ENCODE results near the gene CSE1L. TPM values are rescaled to one million over a fixed set of nuclear protein-coding genes. Genes with fewer than 3 reads are reported as not detected.

CSE1L gene
- total and polyA plus RNA-seq, 4 donors, result 18.0 to 34.1 (median 24.6) TPM

Other genes starting within 250 kb of the CSE1L start
- gene PREX1, start 218.3 kb upstream of the CSE1L start, total RNA-seq, result 10 to 100 TPM; 40.9 to 44.3 TPM
- 10 to 100 TPM; 20.4 to 49.0 TPM for gene PREX1, start 218.3 kb upstream of the CSE1L start, polyA plus RNA-seq
- gene ARFGEF2, start 124.6 kb upstream of the CSE1L start, total RNA-seq, result 10 to 100 TPM; 29.0 to 30.2 TPM
- gene ARFGEF2, start 124.6 kb upstream of the CSE1L start, polyA plus RNA-seq, result 1 to 10 TPM; 5.8 to 9.6 TPM
- 10 to 100 TPM; 72.5 to 81.3 TPM for gene STAU1, start 142.0 kb downstream of the CSE1L start, total RNA-seq
- gene STAU1, start 142.0 kb downstream of the CSE1L start, polyA plus RNA-seq, result 10 to 100 TPM; 39.1 to 47.8 TPM
- gene DDX27, start 173.1 kb downstream of the CSE1L start, total RNA-seq, result 10 to 100 TPM; 23.3 to 26.4 TPM
- 10 to 100 TPM; 16.3 to 32.3 TPM for gene DDX27, start 173.1 kb downstream of the CSE1L start, polyA plus RNA-seq
- 10 to 100 TPM; 48.7 to 59.4 TPM for gene ZNFX1, start 231.7 kb downstream of the CSE1L start, total RNA-seq
- 10 to 100 TPM; 10.4 to 22.3 TPM for gene ZNFX1, start 231.7 kb downstream of the CSE1L start, polyA plus RNA-seq